Activated naive CD4-positive, alpha-beta T cell treated with anti-CD3 and anti-CD28 coated beads for 36 hours (primary cell): ENCODE results near the gene TEDDM1. TPM values are rescaled to one million over a fixed set of nuclear protein-coding genes. Genes with fewer than 3 reads are reported as not detected.

Source experiments
- total RNA-seq, 2 experiments: library from RNA; stranded (reverse); gene quantifications; one replicate each; pipeline ENCODE4 v1.2.3, GENCODE V29; 2021

The TEDDM1 gene
- total RNA-seq, 2 experiments from 2014 or later, result not detected

Other genes starting within 250 kb of the TEDDM1 start
- 10 to 100 TPM; 71.5 to 73.1 TPM for gene GLUL, start 8.9 kb downstream of the TEDDM1 start, total RNA-seq
- gene RGSL1, start 49.5 kb upstream of the TEDDM1 start, total RNA-seq, result not detected
- gene RNASEL, start 188.6 kb upstream of the TEDDM1 start, total RNA-seq, result 1 to 10 TPM; 2.5 TPM
- 10 to 100 TPM; 35.3 to 37.3 TPM for gene RGS16, start 203.7 kb upstream of the TEDDM1 start, total RNA-seq